Keratinocyte (primary cell): ENCODE measurements around the gene TBC1D10B. TPM values are rescaled to one million over a fixed set of nuclear protein-coding genes. Genes with fewer than 3 reads are reported as not detected.

Experiments used
- DNase-seq: peaks from one replicate; pipeline ENCODE4 v3.0.0-alpha.2; 2011; ENCODE audit warnings: low read depth, missing footprints, low spot score
- FAIRE-seq: peaks from 2 replicates; lab custom pipeline; 2011; peaks lifted over from hg19 to GRCh38; lab: Jason Lieb, UNC
- H2AFZ ChIP-seq: 2 replicates; pipeline ENCODE4 v1.6.0; 2012; ENCODE audit warnings: low read length, control low read depth, inconsistent platforms; ENCODE audit not compliant: control insufficient read depth
- H3K27ac ChIP-seq: 2 replicates; pipeline ENCODE4 v1.5.1; 2011; ENCODE audit warnings: low read length; ENCODE audit not compliant: control insufficient read depth, insufficient read depth
- H3K27me3 ChIP-seq: 3 replicates; pipeline ENCODE4 v1.6.0; 2011; ENCODE audit warnings: low read length; ENCODE audit not compliant: control insufficient read depth, insufficient read depth; ENCODE audit errors: extremely low read depth
- H3K36me3 ChIP-seq, 2 experiments: 2 replicates in 1 of 2; 3 replicates in 1 of 2; pipeline ENCODE4 v1.5.1; 2011; ENCODE audit warnings: low read length in 2 of 2, mild to moderate bottlenecking in 1 of 2; ENCODE audit not compliant: control insufficient read depth in 2 of 2, insufficient read depth in 2 of 2; ENCODE audit errors: extremely low read depth in 1 of 2
- H3K4me1 ChIP-seq: 3 replicates; pipeline ENCODE4 v1.5.1; 2011; ENCODE audit warnings: low read length; ENCODE audit not compliant: control insufficient read depth, insufficient read depth; ENCODE audit errors: extremely low read depth
- H3K4me2 ChIP-seq: 3 replicates; pipeline ENCODE4 v1.6.0; 2011; ENCODE audit warnings: low read depth, low read length; ENCODE audit not compliant: control insufficient read depth, insufficient read depth; ENCODE audit errors: extremely low read depth
- H3K4me3 ChIP-seq, 3 experiments: fragments of 200-600 bp in 1 of 3; sonication (generic) in 1 of 3; 2 replicates in 2 of 3; 3 replicates in 1 of 3; pipeline ENCODE4 v1.5.1; 2011 to 2016; ENCODE audit warnings: low read length in 3 of 3, mild to moderate bottlenecking in 3 of 3, control low read depth in 2 of 3, inconsistent platforms in 1 of 3, low read depth in 1 of 3, mixed read lengths in 1 of 3, mixed run types in 1 of 3, moderate library complexity in 1 of 3; ENCODE audit not compliant: control insufficient read depth in 2 of 3, insufficient read depth in 2 of 3; ENCODE audit errors: extremely low read depth in 1 of 3
- H3K79me2 ChIP-seq: 2 replicates; pipeline ENCODE4 v1.6.0; 2012; ENCODE audit warnings: low read length; ENCODE audit not compliant: control insufficient read depth, insufficient read depth
- H3K9ac ChIP-seq: 3 replicates; pipeline ENCODE4 v1.6.0; 2011; ENCODE audit warnings: low read length; ENCODE audit not compliant: control insufficient read depth, insufficient read depth; ENCODE audit errors: extremely low read depth
- H3K9me1 ChIP-seq: 3 replicates; pipeline ENCODE4 v1.6.0; 2011; ENCODE audit warnings: low read length; ENCODE audit not compliant: control insufficient read depth, insufficient read depth; ENCODE audit errors: extremely low read depth
- H3K9me3 ChIP-seq: 2 replicates; pipeline ENCODE4 v1.5.1; 2012; ENCODE audit warnings: low read depth, low read length; ENCODE audit not compliant: control insufficient read depth
- H4K20me1 ChIP-seq: 3 replicates; pipeline ENCODE4 v1.6.0; 2011; ENCODE audit warnings: low read length; ENCODE audit not compliant: control insufficient read depth, insufficient read depth; ENCODE audit errors: extremely low read depth
- CTCF ChIP-seq, 3 experiments: IDR thresholded peaks in 1 of 3; conservative IDR thresholded peaks in 1 of 3; optimal IDR thresholded peaks in 1 of 3; 2 replicates in 2 of 3; 3 replicates in 1 of 3; pipeline versions ENCODE3 to v1.5.1; 2011; ENCODE audit warnings: low read length in 3 of 3, mild to moderate bottlenecking in 3 of 3, moderate library complexity in 2 of 3, control low read depth in 1 of 3, inconsistent platforms in 1 of 3; ENCODE audit not compliant: insufficient read depth in 2 of 3; ENCODE audit errors: extremely low read depth in 1 of 3
- EZH2 ChIP-seq: IDR thresholded peaks from one replicate; pipeline ENCODE4 v1.6.1; 2012; ENCODE audit warnings: inconsistent platforms, mild to moderate bottlenecking, low read length, moderate library complexity
- dilution Hi-C: fragments of 300-500 bp; cut with MboI; formaldehyde crosslinking; loops from one replicate; pipeline ENCODE4 v1.7.0; 2020; ENCODE audit warnings: low sequenced_read_pairs; ENCODE audit not compliant: extremely low pct_ligation_motif_present
- polyA plus RNA-seq, 5 experiments: library from polyadenylated mRNA; depleted of rRNA in 3 of 5; stranded (reverse) in 3 of 5; stranded (forward) in 1 of 5; unstranded in 1 of 5; fragments of >200 nt; gene quantifications; 1 replicate in 1 of 5; 2 replicates in 3 of 5; 3 replicates in 1 of 5; pipeline versions ENCODE4 v1.2.1 to v1.2.3, GENCODE V29; 2011 to 2012; ENCODE audit warnings: missing spikeins in 2 of 5, low read depth in 1 of 5, low replicate concordance in 1 of 5

TBC1D10B gene
- polyA plus RNA-seq, 1 donor (not counting 4 experiments of a cell fraction or from before 2014, with no cell fraction given), result 8.6 TPM

DNA sequence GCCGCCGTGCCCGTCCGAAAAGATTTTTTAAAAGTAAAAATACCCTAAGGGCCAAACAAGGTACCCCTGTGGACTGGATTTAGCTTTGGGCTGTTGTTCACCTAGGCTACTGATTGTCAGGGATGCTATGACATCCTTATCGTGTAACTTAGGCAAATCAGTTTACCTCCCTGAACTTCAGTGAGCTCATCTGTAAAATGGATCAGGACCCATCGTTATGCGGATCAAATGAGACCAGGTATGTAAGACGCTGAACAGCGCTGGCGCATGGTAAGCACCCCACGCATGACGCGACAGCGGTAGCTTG is 36.5 kb upstream of the TBC1D10B start:
- no peaks in the 10 kb centered on the region for H3K27me3 ChIP-seq
- FAIRE-seq (no peak), DNase-seq (no peak)

DNA sequence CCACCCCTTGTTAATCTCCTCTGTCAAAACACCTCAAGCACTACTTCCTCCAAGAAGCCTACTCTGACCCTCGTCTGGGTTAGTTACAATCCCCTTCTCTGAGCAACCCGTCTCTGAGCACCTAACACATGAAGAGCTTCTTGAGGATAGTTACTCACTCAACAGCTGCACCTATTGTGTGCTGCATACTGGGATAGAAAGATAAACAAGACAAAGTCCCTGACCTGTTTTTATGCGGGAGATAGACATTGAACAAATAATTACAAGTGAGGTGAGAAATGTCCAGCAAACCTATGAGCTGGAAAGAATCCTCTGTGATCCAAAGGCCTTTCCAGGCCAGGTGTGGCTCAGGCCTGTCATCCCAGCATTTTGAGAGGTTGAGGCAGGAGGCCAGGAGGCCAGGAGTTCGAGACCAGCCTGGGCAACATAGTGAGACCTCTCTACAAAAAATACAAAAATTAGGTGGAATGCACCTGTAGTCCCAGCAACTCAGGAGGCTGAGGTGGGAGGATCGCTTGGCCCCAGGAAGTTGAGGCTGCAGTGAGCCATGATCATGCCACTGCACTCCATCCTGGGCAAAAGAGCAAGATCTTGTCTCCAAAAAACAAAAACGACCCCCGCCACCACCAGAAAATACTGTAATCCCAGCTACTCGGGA is 31.6 kb upstream of the TBC1D10B start:
- Histone ChIP-seq H2AFZ (no peak overlapping the region), H3K4me1 (peaks cover 10% of the 10 kb centered on the region), H3K36me3 (peaks cover 0 to 3% of the 10 kb centered on the region in 2 experiments), H3K9me3 (no peaks in the 10 kb centered on the region), H3K27ac (no peak overlapping the region), H3K4me3 (no peak overlapping the region), H3K9ac (no peak overlapping the region), H3K9me1 (peaks cover 3% of the 10 kb centered on the region), H3K27me3 (no peaks in the 10 kb centered on the region), H4K20me1 (no peaks in the 10 kb centered on the region), H3K79me2 (no peaks in the 10 kb centered on the region), H3K4me2 (no peak overlapping the region)
- dilution Hi-C loops, result no loop called here
- DNase-seq (no peak), FAIRE-seq (no peak)
- TF ChIP-seq EZH2 (no peak), CTCF (optimal IDR thresholded peaks at IDR 0.05 in 1 of 3, IDR thresholded peaks at IDR 0.05 in 1 of 3, conservative IDR thresholded peaks at IDR 0.05 in 1 of 3; ENCODE audit: extremely low read depth in 1 of 3, insufficient read depth in 2 of 3, low read length in 3 of 3) (no peak)

More for the DNA sequence above, 36.5 kb upstream of the TBC1D10B start:
- Histone ChIP-seq H3K9ac (peak overlapping the region; percentile 83), H4K20me1 (no peaks in the 10 kb centered on the region), H3K4me1 (peaks cover 12% of the 10 kb centered on the region), H3K36me3 (peaks cover 3 to 8% of the 10 kb centered on the region in 2 experiments), H3K9me3 (no peaks in the 10 kb centered on the region), H3K27ac (peak overlapping the region; percentile 66), H3K4me2 (peak overlapping the region; percentile 95), H3K9me1 (peaks cover 4% of the 10 kb centered on the region), H2AFZ (peak overlapping the region; percentile 96), H3K79me2 (peaks cover 6% of the 10 kb centered on the region), H3K4me3 (peak overlapping the region; percentile 53 to 79 (median 79))
- dilution Hi-C loops, result no loop called here
- no peak for TF ChIP-seq EZH2
- TF ChIP-seq CTCF (optimal IDR thresholded peaks at IDR 0.05 in 1 of 3, IDR thresholded peaks at IDR 0.05 in 1 of 3, conservative IDR thresholded peaks at IDR 0.05 in 1 of 3; ENCODE audit: extremely low read depth in 1 of 3, insufficient read depth in 2 of 3, low read length in 3 of 3), result no peak
